ENCODE results near the gene CACNA2D4. TPM values are rescaled to one million over a fixed set of nuclear protein-coding genes. Genes with fewer than 3 reads are reported as not detected.

Gene CACNA2D4
- total and polyA plus RNA-seq, 2 of the 13 experiments (the other 11 are each of a cell fraction or from before 2014, with no cell fraction given): 14.2 to 136 TPM

DNA sequence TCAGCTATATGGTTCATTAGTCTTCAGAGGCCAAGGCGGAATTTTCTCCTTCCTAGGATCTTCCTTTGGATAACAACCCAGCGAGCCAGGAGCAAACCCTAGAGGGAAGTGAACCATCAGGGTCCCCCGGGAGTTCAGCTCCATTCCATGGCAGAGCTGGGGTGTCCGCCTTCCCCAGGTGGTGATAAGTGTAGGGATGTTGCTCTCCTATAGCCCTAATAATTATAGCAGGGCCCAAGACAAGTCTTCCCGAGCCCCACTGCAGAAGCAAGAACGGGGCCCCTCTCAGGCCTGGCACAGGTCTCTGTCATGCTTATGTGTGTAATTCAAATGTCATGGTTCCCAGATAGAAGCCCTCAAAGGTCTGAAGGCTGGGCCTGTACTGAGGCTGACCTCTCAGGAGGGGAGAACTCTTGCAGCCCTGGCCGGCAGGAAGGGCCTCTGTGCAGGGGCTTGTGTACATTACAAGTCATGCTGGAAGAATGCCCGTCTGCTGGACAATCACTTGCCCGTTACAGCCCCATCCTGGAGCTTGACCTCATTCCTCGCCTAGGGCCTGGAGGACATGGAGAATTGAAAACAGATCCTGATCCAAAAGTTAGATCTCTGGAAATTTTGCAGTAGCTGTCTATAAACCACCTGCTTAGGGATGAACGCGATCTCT lies 80.8 kb downstream of the CACNA2D4 start (continued):
- TF ChIP-seq, protein P1, sequence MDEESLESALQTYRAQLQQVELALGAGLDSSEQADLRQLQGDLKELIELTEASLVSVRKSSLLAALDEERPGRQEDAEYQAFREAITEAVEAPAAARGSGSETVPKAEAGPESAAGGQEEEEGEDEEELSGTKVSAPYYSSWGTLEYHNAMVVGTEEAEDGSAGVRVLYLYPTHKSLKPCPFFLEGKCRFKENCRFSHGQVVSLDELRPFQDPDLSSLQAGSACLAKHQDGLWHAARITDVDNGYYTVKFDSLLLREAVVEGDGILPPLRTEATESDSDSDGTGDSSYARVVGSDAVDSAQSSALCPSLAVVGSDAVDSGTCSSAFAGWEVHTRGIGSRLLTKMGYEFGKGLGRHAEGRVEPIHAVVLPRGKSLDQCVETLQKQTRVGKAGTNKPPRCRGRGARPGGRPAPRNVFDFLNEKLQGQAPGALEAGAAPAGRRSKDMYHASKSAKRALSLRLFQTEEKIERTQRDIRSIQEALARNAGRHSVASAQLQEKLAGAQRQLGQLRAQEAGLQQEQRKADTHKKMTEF (CRISPR knock-in tag; IDR thresholded peaks at IDR 0.05): peak; percentile 61
- TF ChIP-seq FOXK1 (CRISPR knock-in tag; IDR thresholded peaks at IDR 0.05; ENCODE audit: borderline replicate concordance, low read depth) (peak; percentile 66; the same call in 1 of the 2 replicates), GLMP (CRISPR knock-in tag; IDR thresholded peaks at IDR 0.05; ENCODE audit: borderline replicate concordance) (no peak), RXRB (CRISPR knock-in tag; IDR thresholded peaks at IDR 0.05; ENCODE audit: borderline replicate concordance) (peak; percentile 85), SP5 (CRISPR knock-in tag; IDR thresholded peaks at IDR 0.05; ENCODE audit: borderline replicate concordance, low read depth) (0 out of 2 replicates have a peak, but pooled peaks have one; percentile 44), SOX6 (IDR thresholded peaks at IDR 0.05) (no peak), SOX6 (CRISPR knock-in tag; IDR thresholded peaks at IDR 0.05) (peak; percentile 54), KLF16 (CRISPR knock-in tag; IDR thresholded peaks at IDR 0.05) (peak in 1 of 2 experiments; percentile 37; a peak in 1 of 4 replicates), ZNF614 (CRISPR knock-in tag; IDR thresholded peaks at IDR 0.05; ENCODE audit: borderline replicate concordance) (peak; percentile 75; the same call in 1 of the 2 replicates), ZNF44 (CRISPR knock-in tag; IDR thresholded peaks at IDR 0.05) (no peak), ZBTB14 (CRISPR knock-in tag; IDR thresholded peaks at IDR 0.05) (no peak), ZNF878 (CRISPR knock-in tag; IDR thresholded peaks at IDR 0.05) (no peak), ZNF12 (CRISPR knock-in tag; IDR thresholded peaks at IDR 0.05) (peak; percentile 85; the same call in 1 of the 2 replicates), ZBTB1 (CRISPR knock-in tag; IDR thresholded peaks at IDR 0.05; ENCODE audit: borderline replicate concordance) (no peak), CEBPB (IDR thresholded peaks at IDR 0.05; ENCODE audit: borderline replicate concordance, low read depth, low read length) (no peak)
- TF ChIP-seq, protein P2, sequence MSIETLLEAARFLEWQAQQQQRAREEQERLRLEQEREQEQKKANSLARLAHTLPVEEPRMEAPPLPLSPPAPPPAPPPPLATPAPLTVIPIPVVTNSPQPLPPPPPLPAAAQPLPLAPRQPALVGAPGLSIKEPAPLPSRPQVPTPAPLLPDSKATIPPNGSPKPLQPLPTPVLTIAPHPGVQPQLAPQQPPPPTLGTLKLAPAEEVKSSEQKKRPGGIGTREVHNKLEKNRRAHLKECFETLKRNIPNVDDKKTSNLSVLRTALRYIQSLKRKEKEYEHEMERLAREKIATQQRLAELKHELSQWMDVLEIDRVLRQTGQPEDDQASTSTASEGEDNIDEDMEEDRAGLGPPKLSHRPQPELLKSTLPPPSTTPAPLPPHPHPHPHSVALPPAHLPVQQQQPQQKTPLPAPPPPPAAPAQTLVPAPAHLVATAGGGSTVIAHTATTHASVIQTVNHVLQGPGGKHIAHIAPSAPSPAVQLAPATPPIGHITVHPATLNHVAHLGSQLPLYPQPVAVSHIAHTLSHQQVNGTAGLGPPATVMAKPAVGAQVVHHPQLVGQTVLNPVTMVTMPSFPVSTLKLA (IDR thresholded peaks at IDR 0.05): no peak
- TF ChIP-seq, protein P3, sequence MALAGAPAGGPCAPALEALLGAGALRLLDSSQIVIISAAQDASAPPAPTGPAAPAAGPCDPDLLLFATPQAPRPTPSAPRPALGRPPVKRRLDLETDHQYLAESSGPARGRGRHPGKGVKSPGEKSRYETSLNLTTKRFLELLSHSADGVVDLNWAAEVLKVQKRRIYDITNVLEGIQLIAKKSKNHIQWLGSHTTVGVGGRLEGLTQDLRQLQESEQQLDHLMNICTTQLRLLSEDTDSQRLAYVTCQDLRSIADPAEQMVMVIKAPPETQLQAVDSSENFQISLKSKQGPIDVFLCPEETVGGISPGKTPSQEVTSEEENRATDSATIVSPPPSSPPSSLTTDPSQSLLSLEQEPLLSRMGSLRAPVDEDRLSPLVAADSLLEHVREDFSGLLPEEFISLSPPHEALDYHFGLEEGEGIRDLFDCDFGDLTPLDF (CRISPR knock-in tag; IDR thresholded peaks at IDR 0.05): no peak
